Heart right ventricle (tissue), 16 donors: ENCODE results near the gene TRABD2B. TPM values are rescaled to one million over a fixed set of nuclear protein-coding genes. Genes with fewer than 3 reads are reported as not detected.

Experiments used
- ATAC-seq, 8 donors: fragments of 200-7000 bp; cut with Tn5 transposase; one replicate each; pipeline ENCODE4 v1.9.1; 2020; ENCODE audit warnings: mild to moderate bottlenecking in 8 of 8, moderate library complexity in 8 of 8, moderate number of reproducible peaks in 1 of 8
- DNase-seq, 2 donors: peaks; one replicate each; pipeline ENCODE4 v3.0.0-alpha.2; 2020
- H3K27ac ChIP-seq, 10 donors: fragments of 200-600 bp; sonication (generic) in 2 of 10; one replicate each; pipeline versions ENCODE4 v1.5.0 to v1.8.0; 2020 to 2022; ENCODE audit warnings: mild to moderate bottlenecking in 3 of 10
- H3K27me3 ChIP-seq, 7 donors: fragments of 200-600 bp; one replicate each; pipeline ENCODE4 v1.8.0; 2021 to 2022; ENCODE audit warnings: mild to moderate bottlenecking in 2 of 7
- H3K36me3 ChIP-seq, 9 donors: fragments of 200-600 bp; sonication (generic) in 1 of 9; one replicate each; pipeline versions ENCODE4 v1.5.0 to v1.8.0; 2020 to 2022; ENCODE audit warnings: mild to moderate bottlenecking in 2 of 9
- H3K4me1 ChIP-seq, 9 donors: fragments of 200-600 bp; sonication (generic) in 1 of 9; one replicate each; pipeline versions ENCODE4 v1.5.0 to v1.8.0; 2020 to 2022; ENCODE audit warnings: mild to moderate bottlenecking in 4 of 9
- H3K4me3 ChIP-seq, 10 donors: fragments of 200-600 bp; sonication (generic) in 2 of 10; one replicate each; pipeline versions ENCODE4 v1.5.0 to v1.8.0; 2020 to 2022; ENCODE audit warnings: mild to moderate bottlenecking in 7 of 10, moderate library complexity in 2 of 10
- H3K9me3 ChIP-seq, 11 donors: fragments of 200-600 bp in 10 of 11; sonication (generic) in 2 of 11; one replicate each; pipeline versions ENCODE4 v1.5.0 to v1.8.0; 2013 to 2022; ENCODE audit warnings: mild to moderate bottlenecking in 2 of 11, control low read depth in 1 of 11, moderate library complexity in 1 of 11
- CTCF ChIP-seq, 9 donors: fragments of 200-600 bp; sonication (generic) in 2 of 9; IDR thresholded peaks; one replicate each; pipeline versions ENCODE4 v1.5.0 to v1.8.0; 2021 to 2022; ENCODE audit warnings: antibody characterized with exemption in 9 of 9, mild to moderate bottlenecking in 5 of 9, moderate library complexity in 1 of 9
- WGBS, 2 donors: extraction: QIAGEN DNeasy Blood & Tissue Kit; methylation state at CpG; one replicate each; pipeline ENCODE4 v1.1.7; 2013; ENCODE audit warnings: inconsistent platforms in 1 of 2; 5-methylcytosine and 5-hydroxymethylcytosine counted together
- intact Hi-C, 10 donors: fragments of 100-400 bp; cut with DNase I; formaldehyde crosslinking; loops; one replicate each; pipeline versions ENCODE4 v1.11.1 to v1.14.2; 2022
- polyA plus RNA-seq, 2 donors: library from polyadenylated mRNA; stranded (reverse); fragments of 200-250 nt; gene quantifications; one replicate each; pipeline ENCODE4 v1.2.3, GENCODE V29; 2013
- total RNA-seq, 10 donors: library from RNA; stranded (reverse); fragmentation: NEBNext Ultra II Directional in 3 of 10; extraction: Animal tissue kit (Norgen Biotek cat#: 25700) in 3 of 10; gene quantifications; one replicate each; pipeline versions ENCODE4 v1.2.1 to v1.2.4, GENCODE V29; 2021 to 2023
- donor health status: Arrhythmogenic right ventricular cardiomyopathy.
- donor health status: ischemic (EF 13 %, LVEDD 7.1; RV severe dilation, severe dysfunction).
- donor health status: healthy with polysubstance abuse.
- donor health status: DM: no; HTN: yes; CAD: no.
- donor health status: DM: no; HTN: no; CAD: no.
- donor health status: ischemic (EF 25% LVEDD 6.9; RV normal size, moderate dysfunction).
- donor health status: ischemic (EF 25% LVEDD 5.7; RV mildly dilated, moderate dysfunction).
- donor health status: healthy.
- donor health status: DM: yes; HTN: yes; CAD: no.
- donor health status: Ischemic cardiomyopathy.
- donor health status: ischemic (EF 35%, LVEDD 5.7; RV mildly dilated, moderate dysfunction).
- donor health status: nonischemic (EF 11% LVEDD 7.7; RV severe dilation, severe dysfunction).
- donor health status: DM: yes; HTN: yes; CAD: no.
- donor health status: PGD.
- donor health status: ischemic (EF 29% LVEDD 5.4; RV normal size, mild dysfunction).
- donor health status: nonischemic (EF 23%, LVEDD 6.1; RV moderate dilation, normal function).

TRABD2B gene
- total and polyA plus RNA-seq, 12 donors, result 0.21 to 1.1 (median 0.53) TPM

- Histone ChIP-seq H3K27me3 (peaks cover 0 to 8% (median 0%) of the 10 kb centered on the region in 7 donors), H3K4me1 (peaks cover 0 to 9% (median 3%) of the 10 kb centered on the region in 9 donors), H3K36me3 (no peaks in the 10 kb centered on the region), H3K4me3 (no peak overlapping the region), H3K27ac (no peak overlapping the region), H3K9me3 (no peaks in the 10 kb centered on the region)
- intact Hi-C loops, result no loop called here
- no peak for TF ChIP-seq CTCF (IDR thresholded peaks at IDR 0.05)
- peak in 7 of 8 donors; percentile 31 to 70 (median 50) for ATAC-seq
- DNase-seq, result no peak
- 59 to 62% methylated on average over 20 of the region's 20 CpGs for WGBS, 2 donors
Observed at GRCh38 chr1:47758341-47759250, 238.6 kb downstream of the TRABD2B start.

GRCh38 chr1:47757226-47757975, 239.8 kb downstream of the TRABD2B start:
- H3K4me1 ChIP-seq, result peaks cover 0 to 7% (median 0%) of the 10 kb centered on the region in 9 donors
- ATAC-seq (no peak), DNase-seq (no peak)
- no peak for TF ChIP-seq CTCF (IDR thresholded peaks at IDR 0.05)
- H3K4me3 ChIP-seq, result no peak overlapping the region
- 87 to 96% methylated on average over 7 of the region's 7 CpGs for WGBS, 2 donors
- no peaks in the 10 kb centered on the region for H3K36me3 ChIP-seq
- H3K27ac ChIP-seq, result no peak overlapping the region
- H3K9me3 ChIP-seq, result no peaks in the 10 kb centered on the region
- intact Hi-C loops, result no loop called here
- peaks cover 0 to 8% (median 0%) of the 10 kb centered on the region in 7 donors for H3K27me3 ChIP-seq

- DNase-seq (no peak), ATAC-seq (no peak)
- no peaks in the 10 kb centered on the region for H3K36me3 ChIP-seq
- intact Hi-C loops, result no loop called here
- no peak overlapping the region for H3K4me3 ChIP-seq
- WGBS, 2 donors, result 86 to 96% methylated on average over 8 of the region's 8 CpGs
- no peak for TF ChIP-seq CTCF (IDR thresholded peaks at IDR 0.05)
- peaks cover 0 to 8% (median 0%) of the 10 kb centered on the region in 7 donors for H3K27me3 ChIP-seq
- H3K27ac ChIP-seq, result no peak overlapping the region
- H3K4me1 ChIP-seq, result peaks cover 0 to 7% (median 0%) of the 10 kb centered on the region in 9 donors
- no peaks in the 10 kb centered on the region for H3K9me3 ChIP-seq
Observed at GRCh38 chr1:47756411-47756810, 240.8 kb downstream of the TRABD2B start.

DNA sequence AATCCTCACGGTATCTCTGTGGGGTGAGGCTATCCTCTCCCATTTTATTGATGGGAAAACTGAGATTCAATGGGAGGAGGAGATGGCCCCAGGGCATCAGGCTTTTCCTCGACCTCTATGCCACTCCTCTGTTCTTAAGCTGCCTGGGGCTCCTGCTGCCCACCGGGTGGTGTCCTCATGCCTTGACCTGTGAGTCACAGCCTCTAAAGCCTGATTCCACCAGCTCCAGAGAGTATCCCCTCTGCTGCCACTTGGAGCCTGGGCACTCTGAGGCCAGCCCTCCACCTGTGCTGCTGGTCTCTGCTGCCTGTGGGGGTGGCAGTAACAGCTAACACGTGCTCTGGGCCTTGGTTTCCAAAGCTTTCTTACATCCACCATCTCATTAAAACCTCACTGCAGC, 241.2 kb downstream of the TRABD2B start:
- ATAC-seq (no peak), DNase-seq (no peak)
- no peak for TF ChIP-seq CTCF (IDR thresholded peaks at IDR 0.05)
- Histone ChIP-seq H3K4me3 (no peak overlapping the region), H3K9me3 (no peaks in the 10 kb centered on the region), H3K4me1 (peaks cover 0 to 7% (median 0%) of the 10 kb centered on the region in 9 donors), H3K27ac (no peak overlapping the region), H3K36me3 (no peaks in the 10 kb centered on the region), H3K27me3 (peaks cover 0 to 8% (median 0%) of the 10 kb centered on the region in 7 donors)
- 92% methylated on average over 4 of the region's 4 CpGs for WGBS, 2 donors
- intact Hi-C loops, result no loop called here
